Mucosa of rectum (tissue), 2 donors: ENCODE data around the gene EHBP1.
"Not testable (repeated sequence)": the region's sequence is repeated elsewhere in the genome, so short reads cannot be mapped to it uniquely, and the experiment has no call there.

Experiments used
- H3K27ac ChIP-seq, 2 donors: one replicate each; pipeline ENCODE4 v1.7.0; 2013; ENCODE audit warnings: inconsistent platforms in 2 of 2, low read depth in 2 of 2, low read length in 2 of 2
- H3K27me3 ChIP-seq, 2 donors: one replicate each; pipeline ENCODE4 v1.7.0; 2013; ENCODE audit warnings: low read length in 2 of 2; ENCODE audit not compliant: control insufficient read depth in 2 of 2, insufficient read depth in 2 of 2
- H3K36me3 ChIP-seq, 2 donors: one replicate each; pipeline ENCODE4 v1.7.0; 2013; ENCODE audit warnings: low read length in 2 of 2; ENCODE audit not compliant: control insufficient read depth in 2 of 2, insufficient read depth in 2 of 2
- H3K4me1 ChIP-seq, 2 donors: one replicate each; pipeline ENCODE4 v1.7.0; 2013; ENCODE audit warnings: low read length in 2 of 2, mild to moderate bottlenecking in 1 of 2; ENCODE audit not compliant: control insufficient read depth in 2 of 2, insufficient read depth in 2 of 2
- H3K4me3 ChIP-seq, 2 donors: one replicate each; pipeline ENCODE4 v1.7.0; 2013; ENCODE audit warnings: low read length in 2 of 2
- H3K9ac ChIP-seq, 2 donors: one replicate each; pipeline ENCODE4 v1.7.0; 2013; ENCODE audit warnings: low read length in 2 of 2, low read depth in 1 of 2, mild to moderate bottlenecking in 1 of 2
- H3K9me3 ChIP-seq, 2 donors: one replicate each; pipeline ENCODE4 v1.7.0; 2013; ENCODE audit warnings: low read length in 2 of 2; ENCODE audit not compliant: control insufficient read depth in 2 of 2
- donor health status: healthy.
- donor health status: Normal muscosa, but diverticular disease.

Gene EHBP1

GRCh38 chr2:62745891-62746481 is 40.5 kb downstream of the EHBP1 start:
- Histone ChIP-seq H3K27ac (no peak overlapping the region), H3K4me1 (no peaks in the 10 kb centered on the region), H3K36me3 (no peaks in the 10 kb centered on the region), H3K27me3 (no peaks in the 10 kb centered on the region), H3K4me3 (no peak overlapping the region), H3K9me3 (no peaks in the 10 kb centered on the region), H3K9ac (no peak overlapping the region)

- H3K4me1 ChIP-seq = no peaks in the 10 kb centered on the region
- H3K36me3 ChIP-seq = no peaks in the 10 kb centered on the region
- H3K27me3 ChIP-seq = no peaks in the 10 kb centered on the region
- H3K27ac ChIP-seq = no peak overlapping the region
- no peaks in the 10 kb centered on the region for H3K9me3 ChIP-seq
- no peak overlapping the region for H3K9ac ChIP-seq
- H3K4me3 ChIP-seq = no peak overlapping the region
These were observed 41.7 kb downstream of the EHBP1 start for GRCh38 chr2:62747169-62747568.

GRCh38 chr2:62747876-62748275 is 42.4 kb downstream of the EHBP1 start:
- Histone ChIP-seq H3K4me1 (no peaks in the 10 kb centered on the region), H3K36me3 (no peaks in the 10 kb centered on the region), H3K9me3 (no peaks in the 10 kb centered on the region), H3K4me3 (no peak overlapping the region), H3K9ac (no peak overlapping the region), H3K27me3 (no peaks in the 10 kb centered on the region), H3K27ac (no peak overlapping the region)

- H3K27me3 ChIP-seq, H3K4me3 ChIP-seq, H3K9ac ChIP-seq, H3K9me3 ChIP-seq, H3K4me1 ChIP-seq, H3K36me3 ChIP-seq, H3K27ac ChIP-seq: not testable (repeated sequence)
These were observed 43.6 kb downstream of the EHBP1 start for GRCh38 chr2:62749111-62749510.

- H3K9ac ChIP-seq = no peak overlapping the region
- no peaks in the 10 kb centered on the region for H3K4me1 ChIP-seq
- no peaks in the 10 kb centered on the region for H3K9me3 ChIP-seq
- no peak overlapping the region for H3K4me3 ChIP-seq
- no peaks in the 10 kb centered on the region for H3K27me3 ChIP-seq
- no peaks in the 10 kb centered on the region for H3K36me3 ChIP-seq
- no peak overlapping the region for H3K27ac ChIP-seq
These were observed 51.5 kb downstream of the EHBP1 start for GRCh38 chr2:62757029-62757428.

GRCh38 chr2:62760026-62760425 is 54.5 kb downstream of the EHBP1 start:
- H3K27ac ChIP-seq = no peak overlapping the region
- no peaks in the 10 kb centered on the region for H3K27me3 ChIP-seq
- no peak overlapping the region for H3K9ac ChIP-seq
- H3K36me3 ChIP-seq = no peaks in the 10 kb centered on the region
- no peaks in the 10 kb centered on the region for H3K4me1 ChIP-seq
- no peaks in the 10 kb centered on the region for H3K9me3 ChIP-seq
- no peak overlapping the region for H3K4me3 ChIP-seq

- H3K4me3 ChIP-seq = no peak overlapping the region
- H3K27ac ChIP-seq = no peak overlapping the region
- no peaks in the 10 kb centered on the region for H3K36me3 ChIP-seq
- H3K27me3 ChIP-seq = no peaks in the 10 kb centered on the region
- no peak overlapping the region for H3K9ac ChIP-seq
- H3K4me1 ChIP-seq = no peaks in the 10 kb centered on the region
- no peaks in the 10 kb centered on the region for H3K9me3 ChIP-seq
These were observed 55.0 kb downstream of the EHBP1 start for GRCh38 chr2:62760555-62760954.

GRCh38 chr2:62765619-62766376 is 60.3 kb downstream of the EHBP1 start:
- H3K36me3 ChIP-seq = no peaks in the 10 kb centered on the region
- no peaks in the 10 kb centered on the region for H3K4me1 ChIP-seq
- H3K4me3 ChIP-seq = no peak overlapping the region
- no peaks in the 10 kb centered on the region for H3K27me3 ChIP-seq
- no peak overlapping the region for H3K27ac ChIP-seq
- H3K9me3 ChIP-seq = no peaks in the 10 kb centered on the region
- no peak overlapping the region for H3K9ac ChIP-seq

GRCh38 chr2:62768615-62769014 is 63.1 kb downstream of the EHBP1 start:
- H3K27ac ChIP-seq = no peak overlapping the region
- no peaks in the 10 kb centered on the region for H3K4me1 ChIP-seq
- no peaks in the 10 kb centered on the region for H3K27me3 ChIP-seq
- no peaks in the 10 kb centered on the region for H3K36me3 ChIP-seq
- H3K9ac ChIP-seq = no peak overlapping the region
- no peak overlapping the region for H3K4me3 ChIP-seq
- no peaks in the 10 kb centered on the region for H3K9me3 ChIP-seq

- no peaks in the 10 kb centered on the region for H3K27me3 ChIP-seq
- H3K36me3 ChIP-seq = no peaks in the 10 kb centered on the region
- no peak overlapping the region for H3K9ac ChIP-seq
- H3K9me3 ChIP-seq = no peaks in the 10 kb centered on the region
- H3K27ac ChIP-seq = no peak overlapping the region
- no peaks in the 10 kb centered on the region for H3K4me1 ChIP-seq
- H3K4me3 ChIP-seq = no peak overlapping the region
These were observed 65.1 kb downstream of the EHBP1 start for GRCh38 chr2:62770629-62771028.
